Lower leg skin (tissue), 4 donors: Measurements from ENCODE around the gene C1QTNF3. TPM values are rescaled to one million over a fixed set of nuclear protein-coding genes. Genes with fewer than 3 reads are reported as not detected.

Source experiments
- DNase-seq, 2 donors: peaks; one replicate each; pipeline ENCODE4 v3.0.0-alpha.2; 2019; ENCODE audit warnings: low spot score in 2 of 2
- H3K4me3 ChIP-seq: fragments of 200-600 bp; sonication (generic); 2 replicates; pipeline ENCODE4 v1.5.1; 2017; ENCODE audit warnings: mild to moderate bottlenecking, low read depth; ENCODE audit not compliant: poor library complexity, severe bottlenecking
- POLR2A ChIP-seq, 2 donors: fragments of 450-650 bp; IDR thresholded peaks; one replicate each; pipeline ENCODE4 v1.6.1; 2016 to 2017; ENCODE audit warnings: antibody characterized with exemption in 2 of 2, mild to moderate bottlenecking in 1 of 2, moderate library complexity in 1 of 2
- WGBS, 2 donors: methylation state at CpG; one replicate each; pipeline ENCODE4 v1.1.5; 2018; 5-methylcytosine and 5-hydroxymethylcytosine counted together
- intact Hi-C: fragments of 100-400 bp; cut with DNase I; formaldehyde crosslinking; loops from one replicate; pipeline ENCODE4 v1.15.0; 2023; ENCODE audit warnings: low total_unique reads
- total RNA-seq, 4 donors: library from RNA; depleted of rRNA; stranded (reverse); fragments of >200 nt; gene quantifications; one replicate each; pipeline ENCODE4 v1.1.0, GENCODE V29; 2016
- TF ChIP-seq, protein P1 (sequence below), 3 donors: fragments of 450-650 bp; IDR thresholded peaks; one replicate each; pipeline ENCODE4 v1.5.1; 2016; ENCODE audit warnings: antibody characterized with exemption in 3 of 3, mild to moderate bottlenecking in 3 of 3, moderate library complexity in 2 of 3

C1QTNF3 gene
- total RNA-seq, 4 donors from 2014 or later: 3.3 to 14.9 (median 7.4) TPM

- TF ChIP-seq, protein P1, sequence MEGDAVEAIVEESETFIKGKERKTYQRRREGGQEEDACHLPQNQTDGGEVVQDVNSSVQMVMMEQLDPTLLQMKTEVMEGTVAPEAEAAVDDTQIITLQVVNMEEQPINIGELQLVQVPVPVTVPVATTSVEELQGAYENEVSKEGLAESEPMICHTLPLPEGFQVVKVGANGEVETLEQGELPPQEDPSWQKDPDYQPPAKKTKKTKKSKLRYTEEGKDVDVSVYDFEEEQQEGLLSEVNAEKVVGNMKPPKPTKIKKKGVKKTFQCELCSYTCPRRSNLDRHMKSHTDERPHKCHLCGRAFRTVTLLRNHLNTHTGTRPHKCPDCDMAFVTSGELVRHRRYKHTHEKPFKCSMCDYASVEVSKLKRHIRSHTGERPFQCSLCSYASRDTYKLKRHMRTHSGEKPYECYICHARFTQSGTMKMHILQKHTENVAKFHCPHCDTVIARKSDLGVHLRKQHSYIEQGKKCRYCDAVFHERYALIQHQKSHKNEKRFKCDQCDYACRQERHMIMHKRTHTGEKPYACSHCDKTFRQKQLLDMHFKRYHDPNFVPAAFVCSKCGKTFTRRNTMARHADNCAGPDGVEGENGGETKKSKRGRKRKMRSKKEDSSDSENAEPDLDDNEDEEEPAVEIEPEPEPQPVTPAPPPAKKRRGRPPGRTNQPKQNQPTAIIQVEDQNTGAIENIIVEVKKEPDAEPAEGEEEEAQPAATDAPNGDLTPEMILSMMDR (IDR thresholded peaks at IDR 0.05): no peak
- no peak for TF ChIP-seq POLR2A (IDR thresholded peaks at IDR 0.05)
- peak within 1 kb of the TSS; percentile 57 for H3K4me3 ChIP-seq
- intact Hi-C loops: no loop called here
- DNase-seq: peak; percentile 88 to 98
- 0% methylated on average over 43 to 44 of the region's 76 CpGs for WGBS, 2 donors
Measured at GRCh38 chr5:34007621-34008600, 35.1 kb downstream of the C1QTNF3 start, which contains the start of gene AMACR. TSS of gene AMACR (minus strand) at chr5:34008050. CDS start at chr5:34008019, 31 bp downstream.

DNA sequence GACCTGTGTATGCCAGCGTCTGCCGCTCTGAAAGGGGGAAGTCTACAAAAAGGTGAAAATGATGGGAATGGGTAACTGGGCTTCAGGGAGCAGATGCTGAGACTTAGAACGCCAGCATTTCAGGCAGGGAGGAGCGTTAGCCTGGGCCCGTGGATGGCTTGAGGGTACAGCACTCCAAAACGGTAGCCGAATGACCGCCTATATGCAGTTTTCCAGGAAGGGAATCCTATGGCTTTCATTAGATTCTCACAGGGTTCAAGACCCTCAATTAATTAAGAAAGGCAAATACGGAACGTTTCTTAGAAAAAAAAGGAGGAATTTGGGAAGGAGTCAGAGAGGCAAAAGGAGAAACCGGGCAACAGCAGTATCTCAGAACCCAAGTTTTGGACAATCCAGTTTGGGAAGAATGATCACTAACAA, 35.8 kb downstream of the C1QTNF3 start:
- H3K4me3 ChIP-seq: peak overlapping the region; percentile 57
- TF ChIP-seq POLR2A (IDR thresholded peaks at IDR 0.05): no peak
- TF ChIP-seq, protein P1 (IDR thresholded peaks at IDR 0.05): no peak
- no peak for DNase-seq
- 1 to 3% methylated on average over 11 of the region's 11 CpGs for WGBS, 2 donors
- intact Hi-C loops: no loop called here

GRCh38 chr5:34005681-34006080, 37.3 kb downstream of the C1QTNF3 start:
- no peak overlapping the region for H3K4me3 ChIP-seq

DNA sequence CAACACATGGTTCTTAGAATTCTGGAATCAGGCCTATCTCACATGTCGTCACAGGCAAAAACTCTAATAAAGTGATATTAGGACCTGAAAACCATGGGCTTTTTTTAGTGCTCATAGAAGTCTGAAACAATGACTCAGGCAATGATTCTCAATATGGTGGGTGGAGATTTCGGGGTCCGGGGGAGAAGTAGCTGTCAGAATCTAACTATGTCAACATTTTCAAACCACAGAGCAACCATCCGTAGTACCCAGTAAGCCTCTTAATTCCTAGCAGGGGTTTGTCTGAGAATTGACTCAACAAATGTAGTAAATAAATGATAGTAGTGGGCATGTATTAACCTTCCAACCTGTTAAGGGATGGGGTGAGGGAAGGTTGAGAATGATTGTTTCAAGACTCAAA, 37.8 kb downstream of the C1QTNF3 start:
- H3K4me3 ChIP-seq: no peak overlapping the region
- no peak for DNase-seq
- 91 to 92% methylated on average over 4 of the region's 4 CpGs for WGBS, 2 donors
- intact Hi-C loops: no loop called here
- TF ChIP-seq POLR2A (IDR thresholded peaks at IDR 0.05): no peak
- TF ChIP-seq, protein P1 (IDR thresholded peaks at IDR 0.05): no peak

More at GRCh38 chr5:34005681-34006080, 37.3 kb downstream of the C1QTNF3 start:
- TF ChIP-seq, protein P1 (IDR thresholded peaks at IDR 0.05): no peak
- no peak for TF ChIP-seq POLR2A (IDR thresholded peaks at IDR 0.05)
- DNase-seq: no peak
- intact Hi-C loops: no loop called here
- 83 to 90% methylated on average over 4 of the region's 4 CpGs for WGBS, 2 donors

DNA sequence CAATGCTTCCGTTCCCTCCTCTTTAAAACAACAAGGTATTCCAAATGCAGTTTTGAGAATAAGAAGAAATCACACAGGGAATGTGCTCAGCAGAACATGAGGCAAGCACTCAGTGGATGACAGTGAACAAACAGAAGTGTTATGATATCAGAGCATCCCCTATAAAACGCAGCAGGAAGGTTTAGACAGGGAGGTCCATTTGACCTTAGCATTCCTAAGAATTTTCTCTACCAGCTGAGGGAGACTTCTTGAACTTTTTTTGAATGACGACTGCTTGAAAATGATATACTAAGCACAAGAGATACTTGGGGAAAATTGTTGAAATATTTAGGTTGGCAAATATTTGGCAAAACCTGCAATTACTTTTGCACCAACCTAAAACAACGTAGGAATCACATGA, 39.1 kb downstream of the C1QTNF3 start:
- TF ChIP-seq, protein P1 (IDR thresholded peaks at IDR 0.05): no peak
- no peak for TF ChIP-seq POLR2A (IDR thresholded peaks at IDR 0.05)
- WGBS, 2 donors: 97 to 98% methylated on average over 4 of the region's 4 CpGs
- intact Hi-C loops: no loop called here
- no peak for DNase-seq
- no peak overlapping the region for H3K4me3 ChIP-seq
